ENCODE data around the gene KLHL7.

GRCh38 chr7:23065974-23066373 lies 39.6 kb upstream of the KLHL7 start:
- TF ChIP-seq CTCF (IDR thresholded peaks at IDR 0.05; ENCODE audit: borderline replicate concordance, extremely low read depth, low read length, poor library complexity, severe bottlenecking) (no peak), EZH2 (IDR thresholded peaks at IDR 0.05; ENCODE audit: borderline replicate concordance, low read depth, low read length, severe bottlenecking) (no peak)

All from DND-41 (cell line).